Measurements from ENCODE around the gene ZCCHC4.

Gene ZCCHC4

GRCh38 chr4:25402521-25402920 is 89.9 kb downstream of the ZCCHC4 start:
- no peak for DNase-seq (ENCODE audit: low read depth in 1 of 2, low spot score in 1 of 2)
- in situ Hi-C loops (cut with HindIII; ENCODE audit: low pct_unique_long_range_greater_than_20kb, low sequenced_read_pairs) = no loop called here
- TF ChIP-seq JUND (IDR thresholded peaks at IDR 0.05; ENCODE audit: low read depth) = no peak

- DNase-seq (ENCODE audit: low read depth in 1 of 2, low spot score in 1 of 2) = no peak
- in situ Hi-C loops (cut with HindIII; ENCODE audit: low pct_unique_long_range_greater_than_20kb, low sequenced_read_pairs) = no loop called here
Measured at GRCh38 chr4:25403699-25404098, 91.1 kb downstream of the ZCCHC4 start.

GRCh38 chr4:25405453-25405852 is 92.9 kb downstream of the ZCCHC4 start:
- in situ Hi-C loops (cut with HindIII; ENCODE audit: low pct_unique_long_range_greater_than_20kb, low sequenced_read_pairs) = no loop called here
- no peak for DNase-seq (ENCODE audit: low read depth in 1 of 2, low spot score in 1 of 2)
- no peak for TF ChIP-seq JUND (IDR thresholded peaks at IDR 0.05; ENCODE audit: low read depth)

More at GRCh38 chr4:25403699-25404098, 91.1 kb downstream of the ZCCHC4 start:
- no peak for TF ChIP-seq JUND (IDR thresholded peaks at IDR 0.05; ENCODE audit: low read depth)

- DNase-seq (ENCODE audit: low read depth in 1 of 2, low spot score in 1 of 2) = no peak
- in situ Hi-C loops (cut with HindIII; ENCODE audit: low pct_unique_long_range_greater_than_20kb, low sequenced_read_pairs) = no loop called here
- TF ChIP-seq JUND (IDR thresholded peaks at IDR 0.05; ENCODE audit: low read depth) = no peak
Measured at GRCh38 chr4:25406081-25406692, 93.6 kb downstream of the ZCCHC4 start.

GRCh38 chr4:25410820-25411529 is 98.4 kb downstream of the ZCCHC4 start:
- no peak for DNase-seq (ENCODE audit: low read depth in 1 of 2, low spot score in 1 of 2)
- TF ChIP-seq JUND (IDR thresholded peaks at IDR 0.05; ENCODE audit: low read depth) = no peak
- in situ Hi-C loops (cut with HindIII; ENCODE audit: low pct_unique_long_range_greater_than_20kb, low sequenced_read_pairs) = no loop called here

GRCh38 chr4:25413261-25413660 is 100.7 kb downstream of the ZCCHC4 start:
- DNase-seq (ENCODE audit: low read depth in 1 of 2, low spot score in 1 of 2) = no peak
- TF ChIP-seq JUND (IDR thresholded peaks at IDR 0.05; ENCODE audit: low read depth) = no peak
- in situ Hi-C loops (cut with HindIII; ENCODE audit: low pct_unique_long_range_greater_than_20kb, low sequenced_read_pairs) = no loop called here

GRCh38 chr4:25417014-25417413 is 104.4 kb downstream of the ZCCHC4 start:
- in situ Hi-C loops (cut with HindIII; ENCODE audit: low pct_unique_long_range_greater_than_20kb, low sequenced_read_pairs) = no loop called here
- TF ChIP-seq JUND (IDR thresholded peaks at IDR 0.05; ENCODE audit: low read depth) = no peak
- no peak for DNase-seq (ENCODE audit: low read depth in 1 of 2, low spot score in 1 of 2)

All from T47D (cell line).